GM12878 (cell line): ENCODE results near the gene PPP1CA. TPM values are rescaled to one million over a fixed set of nuclear protein-coding genes. Genes with fewer than 3 reads are reported as not detected.
A peak's percentile ranks its signal among the peaks of the same experiment; 100 is the strongest.

Experiments
- CBFB ChIP-seq: IDR thresholded peaks from 2 replicates; pipeline ENCODE4 v1.6.1; 2016; ENCODE audit warnings: antibody characterized with exemption, low read depth
- DPF2 ChIP-seq: fragments of 450-650 bp; IDR thresholded peaks from 2 replicates; pipeline ENCODE4 v1.6.1; 2017; ENCODE audit warnings: mild to moderate bottlenecking
- IKZF1 ChIP-seq: fragments of 450-650 bp; conservative IDR thresholded peaks from 2 replicates; pipeline ENCODE4 v1.6.1; 2017; ENCODE audit warnings: antibody characterized with exemption, mild to moderate bottlenecking
- JUNB ChIP-seq: IDR thresholded peaks from 2 replicates; pipeline ENCODE4 v1.6.1; 2016; ENCODE audit warnings: antibody characterized with exemption, mild to moderate bottlenecking
- JUND ChIP-seq: IDR thresholded peaks from 2 replicates; pipeline ENCODE4 v1.6.1; 2012; ENCODE audit warnings: low read depth, mild to moderate bottlenecking, low read length, improper control_type of control experiment, moderate library complexity
- LARP7 ChIP-seq: fragments of 450-650 bp; IDR thresholded peaks from 2 replicates; pipeline ENCODE4 v1.6.1; 2017; ENCODE audit warnings: mild to moderate bottlenecking
- MXI1 ChIP-seq: fragments of 150-350 bp; IDR thresholded peaks from 2 replicates; pipeline ENCODE4 v1.6.1; 2011; ENCODE audit warnings: low read depth, mild to moderate bottlenecking, inconsistent platforms, low read length, improper control_type of control experiment
- MYB ChIP-seq: fragments of 150-350 bp; IDR thresholded peaks from 2 replicates; pipeline ENCODE4 v1.6.1; 2014; ENCODE audit warnings: mild to moderate bottlenecking, low read depth, low read length, borderline replicate concordance
- PML ChIP-seq: IDR thresholded peaks from 2 replicates; pipeline ENCODE4 v1.6.1; 2012; ENCODE audit warnings: low read length, inconsistent platforms
- RAD51 ChIP-seq: fragments of 450-650 bp; IDR thresholded peaks from 2 replicates; pipeline ENCODE4 v1.6.1; 2016; ENCODE audit warnings: moderate library complexity, mild to moderate bottlenecking, inconsistent platforms
- RUNX3 ChIP-seq: IDR thresholded peaks from 2 replicates; pipeline ENCODE4 v1.6.1; 2012; ENCODE audit warnings: low read length, inconsistent platforms
- STAT1 ChIP-seq: fragments of 450-650 bp; conservative IDR thresholded peaks from 2 replicates; pipeline ENCODE4 v1.6.1; 2014; ENCODE audit warnings: antibody characterized with exemption, mild to moderate bottlenecking
- STAT3 ChIP-seq: IDR thresholded peaks from 2 replicates; pipeline ENCODE4 v1.6.1; 2011; ENCODE audit warnings: low read depth, low read length, improper control_type of control experiment
- polyA plus RNA-seq, 11 experiments: library from polyadenylated mRNA; depleted of rRNA in 4 of 11; unstranded in 6 of 11; stranded (reverse) in 5 of 11; fragments of >200 nt; fragmentation: Nextera tagmentation in 4 of 11; fragmentation: Illumina TruSeq in 1 of 11; extraction: Ambion mirVana in 4 of 11; extraction: Trizol in 1 of 11; gene quantifications; 1 replicate in 1 of 11; 2 replicates in 10 of 11; pipeline versions ENCODE4 v1.2.1 to v1.2.3, GENCODE V29; 2011 to 2016; ENCODE audit warnings: inconsistent platforms in 2 of 11, missing spikeins in 2 of 11, low read depth in 1 of 11
- total RNA-seq, 4 experiments: library from RNA; depleted of rRNA in 3 of 4; stranded (reverse); fragments of >200 nt in 3 of 4; fragmentation: Illumina TruSeq in 1 of 4; extraction: Trizol in 1 of 4; gene quantifications; 2 replicates each; pipeline versions ENCODE4 v1.2.1 to v1.2.3, GENCODE V29; 2013 to 2021
- TF ChIP-seq, protein P1 (sequence below): fragments of 450-650 bp; formaldehyde crosslinking; IDR thresholded peaks from 2 replicates; pipeline ENCODE4 v1.5.0; 2022; ENCODE audit warnings: mild to moderate bottlenecking, missing genetic modification characterization
- TF ChIP-seq, protein P2 (sequence below): IDR thresholded peaks from 2 replicates; pipeline ENCODE4 v1.6.1; 2011; ENCODE audit warnings: borderline replicate concordance, low read depth, mild to moderate bottlenecking, moderate library complexity, low read length; ENCODE audit not compliant: insufficient read depth, poor library complexity, severe bottlenecking
- TF ChIP-seq, protein P3 (sequence below): fragments of 450-650 bp; IDR thresholded peaks from 2 replicates; pipeline ENCODE4 v1.6.1; 2017; ENCODE audit warnings: mild to moderate bottlenecking, moderate library complexity
- TF ChIP-seq, protein P4 (sequence below): fragments of 450-650 bp; IDR thresholded peaks from 2 replicates; pipeline ENCODE4 v1.6.1; 2017; ENCODE audit warnings: low read depth, mild to moderate bottlenecking, moderate library complexity

PPP1CA gene
- total and polyA plus RNA-seq, 10 of the 15 experiments (the other 5 are each of a cell fraction or from before 2014, with no cell fraction given): 26.4 to 458 (median 240) TPM

DNA sequence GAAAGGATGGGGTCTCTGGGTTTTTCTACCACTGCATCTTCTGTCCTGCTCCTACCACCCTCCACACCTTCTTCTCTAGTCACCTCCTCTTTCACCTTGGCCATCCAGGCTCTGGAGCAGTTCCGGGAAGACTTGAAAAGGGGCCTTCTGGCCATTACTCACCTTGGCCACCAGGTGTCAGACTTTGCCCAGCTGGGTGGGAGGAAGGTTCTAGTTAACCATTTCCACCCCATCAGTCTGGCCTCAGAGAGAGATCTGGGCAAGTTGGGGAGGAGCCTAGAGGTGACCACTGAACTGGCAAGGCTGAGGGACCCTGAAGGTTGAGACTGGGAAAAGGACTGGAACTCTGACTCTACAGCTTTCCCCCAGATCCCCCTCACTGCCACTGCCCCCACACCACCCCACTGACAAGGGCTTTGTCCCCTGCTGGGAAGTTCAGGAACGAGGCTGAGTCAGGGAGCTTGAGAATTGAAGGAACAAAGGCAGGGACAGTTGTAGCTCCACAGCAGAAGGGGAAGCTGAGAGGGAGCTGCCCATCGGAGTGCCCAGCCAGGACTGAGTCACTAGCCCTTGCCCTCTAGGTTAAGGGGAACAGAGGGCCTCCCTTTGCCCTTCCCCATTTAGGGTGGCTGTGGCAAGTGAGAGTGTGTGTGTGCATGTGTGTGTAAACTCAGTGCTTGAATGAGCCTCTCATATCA lies 44.6 kb downstream of the PPP1CA start (continued):
- TF ChIP-seq, protein P1, sequence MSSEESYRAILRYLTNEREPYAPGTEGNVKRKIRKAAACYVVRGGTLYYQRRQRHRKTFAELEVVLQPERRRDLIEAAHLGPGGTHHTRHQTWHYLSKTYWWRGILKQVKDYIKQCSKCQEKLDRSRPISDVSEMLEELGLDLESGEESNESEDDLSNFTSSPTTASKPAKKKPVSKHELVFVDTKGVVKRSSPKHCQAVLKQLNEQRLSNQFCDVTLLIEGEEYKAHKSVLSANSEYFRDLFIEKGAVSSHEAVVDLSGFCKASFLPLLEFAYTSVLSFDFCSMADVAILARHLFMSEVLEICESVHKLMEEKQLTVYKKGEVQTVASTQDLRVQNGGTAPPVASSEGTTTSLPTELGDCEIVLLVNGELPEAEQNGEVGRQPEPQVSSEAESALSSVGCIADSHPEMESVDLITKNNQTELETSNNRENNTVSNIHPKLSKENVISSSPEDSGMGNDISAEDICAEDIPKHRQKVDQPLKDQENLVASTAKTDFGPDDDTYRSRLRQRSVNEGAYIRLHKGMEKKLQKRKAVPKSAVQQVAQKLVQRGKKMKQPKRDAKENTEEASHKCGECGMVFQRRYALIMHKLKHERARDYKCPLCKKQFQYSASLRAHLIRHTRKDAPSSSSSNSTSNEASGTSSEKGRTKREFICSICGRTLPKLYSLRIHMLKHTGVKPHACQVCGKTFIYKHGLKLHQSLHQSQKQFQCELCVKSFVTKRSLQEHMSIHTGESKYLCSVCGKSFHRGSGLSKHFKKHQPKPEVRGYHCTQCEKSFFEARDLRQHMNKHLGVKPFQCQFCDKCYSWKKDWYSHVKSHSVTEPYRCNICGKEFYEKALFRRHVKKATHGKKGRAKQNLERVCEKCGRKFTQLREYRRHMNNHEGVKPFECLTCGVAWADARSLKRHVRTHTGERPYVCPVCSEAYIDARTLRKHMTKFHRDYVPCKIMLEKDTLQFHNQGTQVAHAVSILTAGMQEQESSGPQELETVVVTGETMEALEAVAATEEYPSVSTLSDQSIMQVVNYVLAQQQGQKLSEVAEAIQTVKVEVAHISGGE (CRISPR knock-in tag): no peak
- TF ChIP-seq JUND: no peak
- TF ChIP-seq, protein P2, sequence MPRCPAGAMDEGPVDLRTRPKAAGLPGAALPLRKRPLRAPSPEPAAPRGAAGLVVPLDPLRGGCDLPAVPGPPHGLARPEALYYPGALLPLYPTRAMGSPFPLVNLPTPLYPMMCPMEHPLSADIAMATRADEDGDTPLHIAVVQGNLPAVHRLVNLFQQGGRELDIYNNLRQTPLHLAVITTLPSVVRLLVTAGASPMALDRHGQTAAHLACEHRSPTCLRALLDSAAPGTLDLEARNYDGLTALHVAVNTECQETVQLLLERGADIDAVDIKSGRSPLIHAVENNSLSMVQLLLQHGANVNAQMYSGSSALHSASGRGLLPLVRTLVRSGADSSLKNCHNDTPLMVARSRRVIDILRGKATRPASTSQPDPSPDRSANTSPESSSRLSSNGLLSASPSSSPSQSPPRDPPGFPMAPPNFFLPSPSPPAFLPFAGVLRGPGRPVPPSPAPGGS: no peak
- TF ChIP-seq CBFB: no peak
- no peak for TF ChIP-seq MYB
- no peak for TF ChIP-seq LARP7
- peak; percentile 61 for TF ChIP-seq IKZF1
- TF ChIP-seq, protein P3, sequence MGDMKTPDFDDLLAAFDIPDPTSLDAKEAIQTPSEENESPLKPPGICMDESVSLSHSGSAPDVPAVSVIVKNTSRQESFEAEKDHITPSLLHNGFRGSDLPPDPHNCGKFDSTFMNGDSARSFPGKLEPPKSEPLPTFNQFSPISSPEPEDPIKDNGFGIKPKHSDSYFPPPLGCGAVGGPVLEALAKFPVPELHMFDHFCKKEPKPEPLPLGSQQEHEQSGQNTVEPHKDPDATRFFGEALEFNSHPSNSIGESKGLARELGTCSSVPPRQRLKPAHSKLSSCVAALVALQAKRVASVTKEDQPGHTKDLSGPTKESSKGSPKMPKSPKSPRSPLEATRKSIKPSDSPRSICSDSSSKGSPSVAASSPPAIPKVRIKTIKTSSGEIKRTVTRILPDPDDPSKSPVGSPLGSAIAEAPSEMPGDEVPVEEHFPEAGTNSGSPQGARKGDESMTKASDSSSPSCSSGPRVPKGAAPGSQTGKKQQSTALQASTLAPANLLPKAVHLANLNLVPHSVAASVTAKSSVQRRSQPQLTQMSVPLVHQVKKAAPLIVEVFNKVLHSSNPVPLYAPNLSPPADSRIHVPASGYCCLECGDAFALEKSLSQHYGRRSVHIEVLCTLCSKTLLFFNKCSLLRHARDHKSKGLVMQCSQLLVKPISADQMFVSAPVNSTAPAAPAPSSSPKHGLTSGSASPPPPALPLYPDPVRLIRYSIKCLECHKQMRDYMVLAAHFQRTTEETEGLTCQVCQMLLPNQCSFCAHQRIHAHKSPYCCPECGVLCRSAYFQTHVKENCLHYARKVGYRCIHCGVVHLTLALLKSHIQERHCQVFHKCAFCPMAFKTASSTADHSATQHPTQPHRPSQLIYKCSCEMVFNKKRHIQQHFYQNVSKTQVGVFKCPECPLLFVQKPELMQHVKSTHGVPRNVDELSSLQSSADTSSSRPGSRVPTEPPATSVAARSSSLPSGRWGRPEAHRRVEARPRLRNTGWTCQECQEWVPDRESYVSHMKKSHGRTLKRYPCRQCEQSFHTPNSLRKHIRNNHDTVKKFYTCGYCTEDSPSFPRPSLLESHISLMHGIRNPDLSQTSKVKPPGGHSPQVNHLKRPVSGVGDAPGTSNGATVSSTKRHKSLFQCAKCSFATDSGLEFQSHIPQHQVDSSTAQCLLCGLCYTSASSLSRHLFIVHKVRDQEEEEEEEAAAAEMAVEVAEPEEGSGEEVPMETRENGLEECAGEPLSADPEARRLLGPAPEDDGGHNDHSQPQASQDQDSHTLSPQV: 0 out of 2 replicates have a peak, but pooled peaks have one; percentile 28
- no peak for TF ChIP-seq JUNB
- no peak for TF ChIP-seq DPF2
- TF ChIP-seq, protein P4, sequence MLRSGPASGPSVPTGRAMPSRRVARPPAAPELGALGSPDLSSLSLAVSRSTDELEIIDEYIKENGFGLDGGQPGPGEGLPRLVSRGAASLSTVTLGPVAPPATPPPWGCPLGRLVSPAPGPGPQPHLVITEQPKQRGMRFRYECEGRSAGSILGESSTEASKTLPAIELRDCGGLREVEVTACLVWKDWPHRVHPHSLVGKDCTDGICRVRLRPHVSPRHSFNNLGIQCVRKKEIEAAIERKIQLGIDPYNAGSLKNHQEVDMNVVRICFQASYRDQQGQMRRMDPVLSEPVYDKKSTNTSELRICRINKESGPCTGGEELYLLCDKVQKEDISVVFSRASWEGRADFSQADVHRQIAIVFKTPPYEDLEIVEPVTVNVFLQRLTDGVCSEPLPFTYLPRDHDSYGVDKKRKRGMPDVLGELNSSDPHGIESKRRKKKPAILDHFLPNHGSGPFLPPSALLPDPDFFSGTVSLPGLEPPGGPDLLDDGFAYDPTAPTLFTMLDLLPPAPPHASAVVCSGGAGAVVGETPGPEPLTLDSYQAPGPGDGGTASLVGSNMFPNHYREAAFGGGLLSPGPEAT: peak; percentile 59; the same call in 1 of the 2 replicates
- TF ChIP-seq STAT1: no peak
- TF ChIP-seq MXI1: 0 out of 2 replicates have a peak, but pooled peaks have one; percentile 39
- TF ChIP-seq RUNX3: no peak
- TF ChIP-seq PML: no peak
- no peak for TF ChIP-seq STAT3
- TF ChIP-seq RAD51: no peak
